Activated CD4-positive, alpha-beta T cell treated with anti-CD3 and anti-CD28 coated beads for 36 hours (primary cell): ENCODE results near the gene FANK1. TPM values are rescaled to one million over a fixed set of nuclear protein-coding genes. Genes with fewer than 3 reads are reported as not detected.
"Not testable (repeated sequence)": the region's sequence is repeated elsewhere in the genome, so short reads cannot be mapped to it uniquely, and the experiment has no call there.

Source experiments
- ATAC-seq: fragments of 200-7000 bp; cut with Tn5 transposase; one replicate; pipeline ENCODE4 v1.10.0; 2021; ENCODE audit warnings: mild to moderate bottlenecking, moderate library complexity
- CTCF ChIA-PET: fragments of 350-600 bp; sonication (Branson Sonifier 250); formaldehyde crosslinking; loops from one replicate; lab custom pipeline; 2021; ENCODE audit warnings: antibody characterized with exemption; lab: Charles Lee
- POLR2A ChIA-PET: fragments of 350-600 bp; sonication (Branson Sonifier 250); formaldehyde crosslinking; loops from one replicate; lab custom pipeline; 2021; ENCODE audit warnings: antibody characterized with exemption, inconsistent platforms; lab: Charles Lee
- DNase-seq: peaks from one replicate; pipeline ENCODE4 v3.0.0-alpha.2; 2020
- H3K27ac Mint-ChIP-seq: one replicate; pipeline ENCODE4 v1.8.0; 2021; ENCODE audit warnings: mixed read lengths
- H3K27me3 Mint-ChIP-seq: one replicate; pipeline ENCODE4 v1.8.0; 2021; ENCODE audit warnings: mixed read lengths
- H3K36me3 Mint-ChIP-seq: one replicate; pipeline ENCODE4 v1.8.0; 2021; ENCODE audit warnings: low read depth, mixed read lengths
- H3K4me1 Mint-ChIP-seq: one replicate; pipeline ENCODE4 v1.8.0; 2021; ENCODE audit warnings: mixed read lengths
- H3K4me3 Mint-ChIP-seq: one replicate; pipeline ENCODE4 v1.8.0; 2021; ENCODE audit warnings: mild to moderate bottlenecking, moderate library complexity, mixed read lengths
- H3K9me3 Mint-ChIP-seq: one replicate; pipeline ENCODE4 v1.8.0; 2021; ENCODE audit warnings: low read depth, mixed read lengths
- intact Hi-C, 2 experiments: fragments of 100-400 bp; cut with DNase I in 1 of 2; cut with micrococcal nuclease in 1 of 2; formaldehyde crosslinking; loops; one replicate each; pipeline versions ENCODE4 v1.14.2 to v1.15.1; 2022 to 2024; cut with DNase I, micrococcal nuclease
- total RNA-seq, 2 experiments: library from RNA; stranded (reverse); gene quantifications; one replicate each; pipeline ENCODE4 v1.2.3, GENCODE V29; 2021

Gene FANK1
- total RNA-seq, 2 experiments from 2014 or later: 0.42 to 1.0 TPM

- H3K36me3 Mint-ChIP-seq, DNase-seq, intact Hi-C loops, H3K4me3 Mint-ChIP-seq, POLR2A ChIA-PET, ATAC-seq, H3K9me3 Mint-ChIP-seq, H3K27ac Mint-ChIP-seq, H3K27me3 Mint-ChIP-seq, H3K4me1 Mint-ChIP-seq: not testable (repeated sequence)
- CTCF ChIA-PET: interaction anchor here (0.6 kb wide), 1 partner anchor 45 kb away, joined by 3 read pairs; no protein-coding TSS in a partner anchor
These were observed 16.9 kb downstream of the FANK1 start for GRCh38 chr10:125913277-125913676.

GRCh38 chr10:125916977-125917376, 20.6 kb downstream of the FANK1 start:
- Mint-ChIP-seq H3K4me1 (no peaks in the 10 kb centered on the region), H3K9me3 (peaks cover 2% of the 10 kb centered on the region), H3K4me3 (no peak overlapping the region), H3K27me3 (peaks cover 3% of the 10 kb centered on the region), H3K36me3 (no peaks in the 10 kb centered on the region), H3K27ac (no peak overlapping the region)
- DNase-seq (no peak), ATAC-seq (no peak)
- ChIA-PET POLR2A (no interaction called here), CTCF (interaction anchor here (0.6 kb wide), 1 partner anchor 107 kb away, joined by 3 read pairs; no protein-coding TSS in a partner anchor)
- intact Hi-C loops: no loop called here

DNA sequence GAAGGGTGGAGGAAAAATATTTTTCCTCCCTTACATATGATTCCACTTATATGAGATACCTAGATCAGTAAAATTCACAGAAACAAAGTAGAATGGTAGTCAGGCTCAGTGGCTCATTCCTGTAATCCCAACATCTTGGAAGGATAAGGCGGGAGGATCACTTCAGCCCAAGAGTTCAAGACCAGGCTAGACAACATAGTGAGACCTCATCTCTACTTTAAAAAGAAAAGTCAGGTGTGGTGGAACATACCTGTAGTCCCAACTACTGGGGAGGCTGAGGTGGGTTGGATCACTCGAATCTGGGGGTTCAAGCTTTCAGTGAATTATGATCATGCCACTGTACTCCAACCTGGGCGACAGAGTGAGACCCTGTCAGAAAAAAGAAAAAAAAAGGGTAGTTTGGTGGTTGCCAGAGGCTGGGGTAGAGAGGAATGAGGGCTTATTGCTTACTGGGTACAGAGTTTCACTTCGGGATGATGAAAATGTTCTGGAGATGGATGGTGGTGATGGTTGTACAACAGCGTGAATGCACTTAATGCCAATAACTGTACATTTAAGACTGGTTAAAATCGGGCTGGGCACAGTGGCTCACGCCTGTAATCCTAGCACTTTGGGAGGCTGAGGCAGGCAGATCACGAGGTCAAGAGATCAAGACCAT, 21.5 kb downstream of the FANK1 start:
- H3K9me3 Mint-ChIP-seq, H3K27ac Mint-ChIP-seq, DNase-seq, H3K4me3 Mint-ChIP-seq, ATAC-seq, H3K36me3 Mint-ChIP-seq, H3K4me1 Mint-ChIP-seq, POLR2A ChIA-PET, H3K27me3 Mint-ChIP-seq, intact Hi-C loops: not testable (repeated sequence)
- CTCF ChIA-PET: interaction anchor here (0.6 kb wide), 1 partner anchor 108 kb away, joined by 3 read pairs; no protein-coding TSS in a partner anchor

DNA sequence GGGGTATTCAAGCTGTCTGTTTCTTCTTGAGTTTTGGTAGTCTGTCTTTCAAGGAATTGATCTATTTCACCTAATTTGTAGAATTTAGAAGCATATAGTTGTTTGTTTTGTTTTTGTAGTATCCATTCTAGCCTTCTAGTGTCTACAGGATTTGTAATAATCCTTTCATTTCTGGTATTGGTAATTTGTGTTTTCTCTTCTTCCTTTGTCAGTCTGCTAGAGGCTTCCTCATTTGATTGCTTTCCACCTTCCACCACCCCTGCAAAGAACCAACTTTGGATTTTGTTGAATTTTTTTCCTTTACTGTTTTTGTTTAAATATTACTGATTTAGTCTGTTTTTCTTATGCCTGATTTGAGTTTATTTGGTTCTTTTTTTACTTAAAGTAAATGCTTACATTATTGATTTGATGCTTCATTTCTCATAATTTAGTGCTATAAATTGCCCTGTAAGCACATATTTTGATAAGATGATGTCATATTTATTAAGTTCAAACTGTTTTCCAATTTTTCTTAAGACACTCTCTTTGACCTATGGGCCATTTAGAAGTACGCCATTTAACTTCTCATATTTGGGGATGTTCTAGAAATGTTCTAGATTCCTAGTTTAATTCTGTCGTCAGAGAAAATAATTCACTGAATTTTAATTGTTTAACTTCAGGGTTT, 25.4 kb downstream of the FANK1 start:
- intact Hi-C loops, CTCF ChIA-PET, POLR2A ChIA-PET, H3K9me3 Mint-ChIP-seq, H3K36me3 Mint-ChIP-seq, ATAC-seq, H3K27me3 Mint-ChIP-seq, H3K27ac Mint-ChIP-seq, H3K4me3 Mint-ChIP-seq, H3K4me1 Mint-ChIP-seq, DNase-seq: not testable (repeated sequence)

GRCh38 chr10:125925262-125925834, 29.0 kb downstream of the FANK1 start:
- POLR2A ChIA-PET: interaction anchor here (0.6 kb wide), 1 partner anchor 108 kb away, joined by 5 read pairs; no protein-coding TSS in a partner anchor
- Mint-ChIP-seq H3K4me1 (no peaks in the 10 kb centered on the region), H3K9me3 (no peaks in the 10 kb centered on the region), H3K27me3 (peaks cover 2% of the 10 kb centered on the region), H3K4me3 (no peak overlapping the region), H3K27ac (no peak overlapping the region), H3K36me3 (no peaks in the 10 kb centered on the region)
- ATAC-seq (no peak), DNase-seq (no peak)
- CTCF ChIA-PET: interaction anchor here (0.7 to 1.7 kb wide), 2 partner anchors 11 to 115 kb away, joined by 3 to 4 read pairs; no protein-coding TSS in a partner anchor
- intact Hi-C loops: no loop called here

DNA sequence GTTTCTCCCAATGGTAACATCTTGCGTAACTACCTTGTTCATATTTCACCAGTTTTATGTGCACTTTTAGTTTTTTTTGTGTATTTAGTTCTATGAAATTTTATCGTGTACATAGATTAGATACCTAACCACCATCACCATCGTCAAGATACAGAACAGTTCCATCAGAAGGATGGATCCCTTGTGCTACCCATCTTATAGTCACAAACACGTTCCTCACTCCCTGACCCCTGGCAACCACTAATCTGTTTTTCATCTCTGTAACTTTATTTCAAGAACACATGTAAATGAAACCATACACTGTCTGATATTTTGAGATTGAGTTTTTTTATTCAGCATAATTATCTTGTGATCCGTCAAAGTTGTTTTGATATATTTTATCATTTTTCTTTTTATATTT, 29.9 kb downstream of the FANK1 start:
- DNase-seq: no peak
- intact Hi-C loops: no loop called here
- ChIA-PET POLR2A (no interaction called here), CTCF (no interaction called here)
- Mint-ChIP-seq H3K36me3 (no peaks in the 10 kb centered on the region), H3K4me1 (no peaks in the 10 kb centered on the region), H3K27ac (no peak overlapping the region), H3K4me3 (no peak overlapping the region), H3K9me3 (no peaks in the 10 kb centered on the region), H3K27me3 (peaks cover 6% of the 10 kb centered on the region)
- ATAC-seq: no peak

GRCh38 chr10:125927265-125927664, 30.9 kb downstream of the FANK1 start:
- H3K27ac Mint-ChIP-seq, intact Hi-C loops, H3K36me3 Mint-ChIP-seq, H3K4me1 Mint-ChIP-seq, H3K4me3 Mint-ChIP-seq, CTCF ChIA-PET, DNase-seq, H3K9me3 Mint-ChIP-seq, POLR2A ChIA-PET, ATAC-seq: not testable (repeated sequence)
- peaks cover 11% of the 10 kb centered on the region for H3K27me3 Mint-ChIP-seq

GRCh38 chr10:125928928-125929585, 32.7 kb downstream of the FANK1 start:
- no peak for ATAC-seq
- Mint-ChIP-seq H3K9me3 (no peaks in the 10 kb centered on the region), H3K4me3 (no peak overlapping the region), H3K36me3 (no peaks in the 10 kb centered on the region), H3K27ac (no peak overlapping the region), H3K4me1 (no peaks in the 10 kb centered on the region), H3K27me3 (peaks cover 19% of the 10 kb centered on the region)
- DNase-seq: no peak
- CTCF ChIA-PET: no interaction called here
- POLR2A ChIA-PET: no interaction called here
- intact Hi-C loops: no loop called here

GRCh38 chr10:125929618-125930017, 33.3 kb downstream of the FANK1 start:
- CTCF ChIA-PET: no interaction called here
- Mint-ChIP-seq H3K4me3 (no peak overlapping the region), H3K27ac (no peak overlapping the region), H3K27me3 (peaks cover 19% of the 10 kb centered on the region), H3K9me3 (no peaks in the 10 kb centered on the region), H3K4me1 (no peaks in the 10 kb centered on the region), H3K36me3 (no peaks in the 10 kb centered on the region)
- ATAC-seq (no peak), DNase-seq (no peak)
- intact Hi-C loops: no loop called here
- POLR2A ChIA-PET: no interaction called here

GRCh38 chr10:125933693-125934092, 37.3 kb downstream of the FANK1 start:
- H3K27ac Mint-ChIP-seq: no peak overlapping the region
- no peak for DNase-seq
- H3K9me3 Mint-ChIP-seq: no peaks in the 10 kb centered on the region
- H3K4me1 Mint-ChIP-seq: no peaks in the 10 kb centered on the region
- CTCF ChIA-PET: interaction anchor here (0.6 kb wide), 1 partner anchor 716 kb away, joined by 3 read pairs; no protein-coding TSS in a partner anchor
- H3K36me3 Mint-ChIP-seq: no peaks in the 10 kb centered on the region
- ATAC-seq: no peak
- peaks cover 31% of the 10 kb centered on the region for H3K27me3 Mint-ChIP-seq
- POLR2A ChIA-PET: no interaction called here
- intact Hi-C loops: no loop called here
- no peak overlapping the region for H3K4me3 Mint-ChIP-seq

DNA sequence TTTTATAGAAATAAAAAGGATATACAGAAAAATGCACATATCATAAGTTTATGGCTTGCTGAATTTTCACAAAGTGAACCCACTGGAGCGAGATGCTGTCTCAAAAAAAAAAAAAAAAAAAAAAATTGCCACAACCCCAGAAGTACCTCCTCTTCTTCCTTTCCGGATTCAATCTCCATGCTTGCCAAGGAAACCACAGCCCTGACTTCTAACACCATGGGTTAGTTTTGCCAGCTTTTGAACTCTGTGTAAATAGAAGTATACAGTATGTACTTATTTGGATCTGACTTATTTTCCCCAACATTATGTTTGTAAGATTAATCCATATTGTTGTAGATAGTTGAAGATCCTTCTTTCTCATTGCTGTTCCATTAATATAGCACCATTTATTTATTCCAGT, 40.0 kb downstream of the FANK1 start:
- intact Hi-C loops: no loop called here
- ChIA-PET CTCF (interaction anchor here (1.6 kb wide), 1 partner anchor 11 kb away, joined by 4 read pairs; no protein-coding TSS in a partner anchor), POLR2A (no interaction called here)
- Mint-ChIP-seq H3K36me3 (no peaks in the 10 kb centered on the region), H3K4me1 (no peaks in the 10 kb centered on the region), H3K9me3 (no peaks in the 10 kb centered on the region), H3K27ac (no peak overlapping the region), H3K27me3 (peaks cover 30% of the 10 kb centered on the region), H3K4me3 (no peak overlapping the region)
- no peak for DNase-seq
- no peak for ATAC-seq
